ENCODE measurements around the gene NUAK1. TPM values are rescaled to one million over a fixed set of nuclear protein-coding genes. Genes with fewer than 3 reads are reported as not detected.
A peak's percentile ranks its signal among the peaks of the same experiment; 100 is the strongest.

NUAK1 gene
- total RNA-seq, 1 experiment from 2014 or later: 50.3 TPM

GRCh38 chr12:106122004-106122403 lies 16.8 kb downstream of the NUAK1 start:
- DNase-seq (ENCODE audit: low read depth, low spot score) (no peak), ATAC-seq (no peak)
- in situ Hi-C loops (cut with HindIII; ENCODE audit: low pct_unique_long_range_greater_than_20kb, low sequenced_read_pairs): no loop called here
- Histone ChIP-seq H3K27me3 (ENCODE audit: control insufficient read depth, insufficient read depth, low read length) (no peaks in the 10 kb centered on the region), H3K9me3 (ENCODE audit: control insufficient read depth, insufficient read depth, low read depth, low read length) (no peaks in the 10 kb centered on the region), H3K36me3 (ENCODE audit: control insufficient read depth, insufficient read depth, low read length) (no peaks in the 10 kb centered on the region), H3K4me1 (ENCODE audit: control insufficient read depth, insufficient read depth, low read length) (peaks cover 98% of the 10 kb centered on the region), H3K4me3 (ENCODE audit: low read depth in 2 of 2, low read length in 2 of 2) (no peak overlapping the region), H3K27ac (ENCODE audit: low read length) (peak overlapping the region; percentile 96)
- CTCF ChIA-PET: no interaction called here
- BruUV-seq (replicated peaks): no TSS peak
- intact Hi-C loops (cut with micrococcal nuclease; ENCODE audit: unreplicated experiment): no loop called here
- TF ChIP-seq SIN3A (IDR thresholded peaks at IDR 0.05; ENCODE audit: borderline replicate concordance, insufficient read depth, low read depth, low read length) (no peak), TCF7L2 (IDR thresholded peaks at IDR 0.05; ENCODE audit: low read depth, low read length) (no peak), CTCF (IDR thresholded peaks at IDR 0.05) (no peak), REST (IDR thresholded peaks at IDR 0.05; ENCODE audit: insufficient read depth in 1 of 2, low read depth in 2 of 2, low read length in 1 of 2) (no peak), POLR2AphosphoS5 (IDR thresholded peaks at IDR 0.05; ENCODE audit: low read depth, low read length) (no peak)
- POLR2A ChIA-PET: no interaction called here

DNA sequence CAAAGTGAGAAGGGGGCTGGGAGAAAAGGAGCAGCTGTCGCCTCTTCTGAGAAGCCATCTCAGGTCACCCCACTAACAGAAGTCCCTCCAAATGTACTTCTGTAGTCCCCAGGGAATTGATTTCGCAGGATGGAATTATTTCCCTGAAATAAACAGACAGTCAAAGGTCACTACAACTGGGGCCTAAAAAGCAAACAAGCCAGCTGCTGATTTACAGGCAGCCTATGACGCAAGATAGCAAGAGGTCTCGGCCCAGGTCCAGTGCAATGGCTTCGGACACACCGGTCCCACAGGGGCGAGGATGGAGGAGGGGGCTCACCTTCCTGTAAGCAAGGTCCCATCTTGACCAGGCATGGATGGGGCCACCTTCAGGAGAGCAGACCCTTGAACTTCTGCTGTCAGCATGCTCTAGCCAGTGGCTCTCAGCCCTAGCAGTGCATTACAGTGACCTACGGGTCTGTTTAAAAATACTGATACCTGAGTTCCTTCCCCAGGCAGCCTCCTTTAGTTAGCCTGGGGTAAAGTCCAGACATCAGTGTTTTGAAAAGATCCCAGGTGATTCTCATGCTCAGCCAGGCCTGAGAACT lies 18.1 kb downstream of the NUAK1 start:
- DNase-seq (ENCODE audit: low read depth, low spot score) (no peak), ATAC-seq (no peak)
- ChIA-PET POLR2A (no interaction called here), CTCF (no interaction called here)
- Histone ChIP-seq H3K36me3 (ENCODE audit: control insufficient read depth, insufficient read depth, low read length) (no peaks in the 10 kb centered on the region), H3K4me3 (ENCODE audit: low read depth in 2 of 2, low read length in 2 of 2) (no peak overlapping the region), H3K9me3 (ENCODE audit: control insufficient read depth, insufficient read depth, low read depth, low read length) (no peaks in the 10 kb centered on the region), H3K4me1 (ENCODE audit: control insufficient read depth, insufficient read depth, low read length) (peaks cover 98% of the 10 kb centered on the region), H3K27me3 (ENCODE audit: control insufficient read depth, insufficient read depth, low read length) (no peaks in the 10 kb centered on the region), H3K27ac (ENCODE audit: low read length) (peak overlapping the region; percentile 96)
- in situ Hi-C loops (cut with HindIII; ENCODE audit: low pct_unique_long_range_greater_than_20kb, low sequenced_read_pairs): no loop called here
- TF ChIP-seq CTCF (IDR thresholded peaks at IDR 0.05): no peak
- TF ChIP-seq SIN3A (IDR thresholded peaks at IDR 0.05; ENCODE audit: borderline replicate concordance, insufficient read depth, low read depth, low read length): no peak
- TF ChIP-seq TCF7L2 (IDR thresholded peaks at IDR 0.05; ENCODE audit: low read depth, low read length): no peak
- no peak for TF ChIP-seq POLR2AphosphoS5 (IDR thresholded peaks at IDR 0.05; ENCODE audit: low read depth, low read length)
- TF ChIP-seq REST (IDR thresholded peaks at IDR 0.05; ENCODE audit: insufficient read depth in 1 of 2, low read depth in 2 of 2, low read length in 1 of 2): no peak
- intact Hi-C loops (cut with micrococcal nuclease; ENCODE audit: unreplicated experiment): no loop called here
- no TSS peak for BruUV-seq (replicated peaks)
